AG04449 (cell line): ENCODE results near the gene TP73.

ENCODE experiments used
- CTCF ChIA-PET: fragments of 350-600 bp; formaldehyde crosslinking; extraction: SDS; loops from one replicate; lab custom pipeline; 2021; ENCODE audit warnings: antibody characterized with exemption; lab: Yijun Ruan, JAX
- POLR2A ChIA-PET: fragments of 400-600, 350-600 bp; formaldehyde crosslinking; extraction: SDS; loops from one replicate; lab custom pipeline; 2020; ENCODE audit warnings: antibody characterized with exemption, inconsistent platforms; lab: Yijun Ruan, JAX
- DNase-seq: peaks from one replicate; pipeline ENCODE4 v3.0.0-alpha.2; 2010; ENCODE audit warnings: low read depth, low spot score
- H3K4me3 ChIP-seq: 2 replicates; pipeline ENCODE4 v1.5.1; 2011; ENCODE audit warnings: low read depth, mild to moderate bottlenecking, control low read depth, low read length
- CTCF ChIP-seq: IDR thresholded peaks from one replicate; pipeline ENCODE4 v1.5.1; 2011; ENCODE audit warnings: mild to moderate bottlenecking, moderate library complexity, low read length, control low read depth, inconsistent platforms; ENCODE audit not compliant: insufficient read depth; ENCODE audit errors: missing control alignments

TP73 gene

GRCh38 chr1:3696689-3697088 is 44.4 kb downstream of the TP73 start:
- ChIA-PET CTCF (interaction anchor here (0.7 to 2.6 kb wide), 5 partner anchors 10 to 105 kb away, joined by 3 to 17 read pairs (median 4); no protein-coding TSS in a partner anchor), POLR2A (no interaction called here)
- DNase-seq: no peak
- no peak overlapping the region for H3K4me3 ChIP-seq
- TF ChIP-seq CTCF: no peak

GRCh38 chr1:3697104-3697503 is 44.8 kb downstream of the TP73 start:
- ChIA-PET POLR2A (no interaction called here), CTCF (interaction anchor here (1.4 to 2.6 kb wide), 2 partner anchors 27 to 104 kb away, joined by 4 to 17 read pairs; no protein-coding TSS in a partner anchor)
- no peak for TF ChIP-seq CTCF
- no peak overlapping the region for H3K4me3 ChIP-seq
- DNase-seq: no peak

DNA sequence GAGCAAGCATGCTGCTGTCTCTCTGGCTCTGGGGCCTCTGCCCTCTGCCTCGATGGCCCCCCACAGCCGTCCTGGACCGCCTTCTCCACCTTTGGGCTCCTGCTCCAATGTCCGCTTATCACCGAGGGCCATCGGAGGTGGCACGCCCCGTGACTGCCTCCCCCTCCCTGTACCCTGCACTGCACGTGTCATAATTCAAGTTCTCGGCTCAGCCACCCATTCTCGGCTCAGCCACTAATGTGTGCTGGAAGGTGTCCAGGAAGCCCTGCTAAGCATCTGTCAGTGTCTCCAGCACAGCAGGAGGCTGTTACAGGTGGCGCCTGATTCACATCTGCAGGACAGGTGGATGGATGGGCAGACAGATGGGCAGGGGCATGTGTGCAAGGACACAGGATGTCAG is 45.5 kb downstream of the TP73 start:
- POLR2A ChIA-PET: no interaction called here
- DNase-seq: no peak

DNA sequence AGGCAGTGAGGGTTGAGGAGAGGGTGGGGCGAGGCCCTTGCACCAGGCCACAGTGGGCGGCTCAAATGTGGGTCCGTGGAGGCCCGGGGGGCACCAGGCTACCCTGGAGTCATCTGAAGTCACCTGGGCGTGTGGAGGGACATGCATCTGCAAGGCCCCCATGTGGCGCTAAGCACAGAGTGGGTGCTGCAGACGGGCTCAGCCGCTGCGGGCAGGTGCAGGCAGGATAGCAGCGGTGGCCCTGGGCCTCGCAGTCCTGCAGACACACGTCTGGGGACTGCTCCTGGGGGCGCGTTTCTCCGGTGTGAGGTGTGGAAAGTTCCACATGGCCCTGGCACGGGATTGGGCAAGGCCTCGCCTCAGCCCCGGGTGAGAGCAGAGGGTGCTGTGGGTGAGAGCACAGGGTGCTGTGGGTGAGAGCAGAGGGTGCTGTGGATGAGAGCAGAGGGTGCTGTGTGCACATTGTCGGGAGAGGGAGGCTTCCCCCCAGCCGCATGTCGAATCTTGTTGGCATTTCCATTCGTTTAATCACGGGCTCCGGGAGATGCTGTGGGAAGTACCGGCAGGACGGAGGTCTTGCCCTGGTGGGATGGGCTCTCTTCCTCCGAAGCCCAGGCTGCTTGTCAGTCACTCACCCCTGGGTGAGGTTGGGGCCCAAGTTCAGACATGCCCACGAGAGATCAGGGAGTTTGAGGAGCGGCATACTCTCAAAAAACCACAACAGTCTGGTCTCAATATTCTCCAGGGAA is 46.5 kb downstream of the TP73 start:
- TF ChIP-seq CTCF: no peak
- no peak overlapping the region for H3K4me3 ChIP-seq
- POLR2A ChIA-PET: no interaction called here
- CTCF ChIA-PET: interaction anchor here (2.8 kb wide), 1 partner anchor 25 kb away, joined by 10 read pairs; no protein-coding TSS in a partner anchor
- no peak for DNase-seq

More for the DNA sequence above, 45.5 kb downstream of the TP73 start:
- no peak overlapping the region for H3K4me3 ChIP-seq
- CTCF ChIA-PET: interaction anchor here (1.4 kb wide), 1 partner anchor 104 kb away, joined by 4 read pairs; no protein-coding TSS in a partner anchor
- TF ChIP-seq CTCF: no peak

- no peak for DNase-seq
- TF ChIP-seq CTCF: no peak
- ChIA-PET POLR2A (no interaction called here), CTCF (interaction anchor here (2.8 kb wide), 1 partner anchor 25 kb away, joined by 10 read pairs; no protein-coding TSS in a partner anchor)
- H3K4me3 ChIP-seq: no peak overlapping the region
These were observed 47.3 kb downstream of the TP73 start for GRCh38 chr1:3699596-3699995.

DNA sequence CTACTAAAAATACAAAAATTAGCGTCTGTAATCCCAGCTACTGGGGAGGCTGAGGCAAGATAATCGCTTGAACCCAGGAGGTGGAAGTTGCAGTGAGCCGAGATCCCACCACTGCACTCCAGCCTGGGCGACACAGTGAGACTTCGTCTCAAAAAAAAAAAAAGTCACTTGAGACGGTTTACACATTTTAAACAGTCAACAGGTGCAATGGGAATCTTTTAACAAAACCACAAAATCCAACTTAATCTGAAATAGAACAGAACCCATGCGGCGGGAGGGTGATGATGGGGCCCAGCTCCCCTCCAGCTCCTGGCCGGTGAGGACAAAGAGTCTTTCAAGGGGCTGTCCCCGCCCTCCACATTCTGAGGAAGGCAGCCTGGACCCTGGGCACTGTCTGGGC is 48.3 kb downstream of the TP73 start:
- no peak for TF ChIP-seq CTCF
- CTCF ChIA-PET: interaction anchor here (2.8 kb wide), 1 partner anchor 24 kb away, joined by 10 read pairs; no protein-coding TSS in a partner anchor
- no peak overlapping the region for H3K4me3 ChIP-seq
- DNase-seq: no peak
- POLR2A ChIA-PET: no interaction called here
